HG03575 (cell line): ENCODE results near the gene GPX4.
"Not testable (repeated sequence)": the region's sequence is repeated elsewhere in the genome, so short reads cannot be mapped to it uniquely, and the experiment has no call there.

Source experiments
- ATAC-seq: cut with Tn5 transposase; IDR thresholded peaks from one replicate; pipeline ENCODE4 v1.9.1; 2021; ENCODE audit not compliant: unreplicated experiment, insufficient number of reproducible peaks, low FRiP score; ENCODE audit errors: extremely low read depth

The GPX4 gene

DNA sequence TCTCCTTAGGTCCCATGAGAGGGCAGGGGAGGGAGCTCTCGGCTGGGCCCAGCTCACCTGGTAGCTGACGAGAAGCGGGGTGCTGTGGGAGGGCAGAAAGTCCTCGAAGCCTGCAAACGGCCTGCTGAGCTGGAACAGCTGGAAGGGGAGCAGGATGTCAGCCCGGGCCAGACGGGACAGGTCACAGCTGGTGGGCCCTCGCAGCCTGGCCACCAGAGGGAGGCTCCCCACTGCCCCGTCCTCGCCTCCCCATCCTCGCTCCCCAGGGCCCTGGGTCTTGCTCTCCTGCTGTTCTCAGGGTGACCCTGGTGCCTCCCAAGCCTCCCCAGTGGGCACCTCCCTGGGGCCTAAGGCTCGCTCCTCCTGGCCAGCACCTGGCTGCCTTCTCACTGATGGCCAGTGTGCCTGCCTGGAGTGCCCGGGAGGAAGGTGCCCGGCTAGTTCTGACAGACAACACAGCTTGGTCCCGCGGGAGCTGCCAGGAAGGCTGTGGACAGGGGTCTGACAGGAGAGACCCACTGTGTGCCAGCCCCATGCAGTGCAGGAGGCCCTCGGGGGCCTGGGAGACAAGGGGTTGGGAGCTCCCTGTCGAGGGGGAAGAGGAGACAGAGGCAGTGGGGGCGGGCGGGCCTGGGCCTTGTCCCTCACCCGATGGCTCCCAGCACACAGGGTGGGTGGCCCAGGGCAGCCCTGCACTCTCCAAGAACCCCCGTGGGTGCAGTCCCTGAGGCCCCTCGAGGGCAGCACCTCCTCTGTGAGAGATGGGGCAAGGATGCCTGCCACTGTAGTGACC, 20.3 kb downstream of the GPX4 start:
- ATAC-seq, result no peak

DNA sequence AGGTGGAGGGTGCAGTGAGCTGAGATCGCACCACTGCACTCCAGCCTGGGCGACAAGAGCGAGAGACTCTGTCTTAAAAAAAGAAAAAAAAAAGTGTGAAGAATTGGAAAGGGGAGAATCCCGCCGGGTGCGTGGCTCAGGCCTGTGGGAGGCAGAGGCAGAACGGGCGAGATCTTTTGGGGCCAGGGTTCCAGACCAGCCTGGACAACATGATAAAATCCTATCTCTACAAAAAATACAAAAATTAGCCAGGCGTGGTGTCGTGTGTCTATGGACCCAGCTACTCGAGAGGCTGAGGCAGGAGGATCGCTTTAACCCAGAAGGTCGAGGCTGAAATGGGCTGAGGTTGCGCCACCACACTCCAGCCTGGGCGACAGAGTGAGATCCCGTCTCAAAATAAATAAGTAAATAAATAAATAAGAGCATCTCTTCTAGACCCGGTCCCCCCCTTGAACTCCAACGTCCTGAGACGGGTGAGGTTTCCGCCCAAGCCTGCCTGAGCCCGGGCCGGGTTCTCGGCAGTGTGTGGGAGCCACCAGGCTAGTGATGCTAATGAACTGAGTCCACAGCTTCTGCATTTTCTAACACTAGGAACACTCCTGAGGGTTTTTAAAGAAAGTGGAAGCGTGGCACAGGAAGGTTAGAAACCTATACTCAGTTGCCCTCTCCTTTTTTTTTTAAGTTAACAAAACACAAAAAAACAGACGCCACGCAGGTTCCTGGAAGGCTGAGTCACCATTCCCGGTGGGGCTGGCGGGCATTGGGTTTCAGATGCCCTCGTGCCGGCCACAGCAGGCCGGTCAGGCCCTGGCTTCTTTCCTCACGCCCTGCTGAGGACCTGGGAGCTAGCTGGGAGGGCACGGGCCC, 22.0 kb downstream of the GPX4 start:
- ATAC-seq, result no peak

DNA sequence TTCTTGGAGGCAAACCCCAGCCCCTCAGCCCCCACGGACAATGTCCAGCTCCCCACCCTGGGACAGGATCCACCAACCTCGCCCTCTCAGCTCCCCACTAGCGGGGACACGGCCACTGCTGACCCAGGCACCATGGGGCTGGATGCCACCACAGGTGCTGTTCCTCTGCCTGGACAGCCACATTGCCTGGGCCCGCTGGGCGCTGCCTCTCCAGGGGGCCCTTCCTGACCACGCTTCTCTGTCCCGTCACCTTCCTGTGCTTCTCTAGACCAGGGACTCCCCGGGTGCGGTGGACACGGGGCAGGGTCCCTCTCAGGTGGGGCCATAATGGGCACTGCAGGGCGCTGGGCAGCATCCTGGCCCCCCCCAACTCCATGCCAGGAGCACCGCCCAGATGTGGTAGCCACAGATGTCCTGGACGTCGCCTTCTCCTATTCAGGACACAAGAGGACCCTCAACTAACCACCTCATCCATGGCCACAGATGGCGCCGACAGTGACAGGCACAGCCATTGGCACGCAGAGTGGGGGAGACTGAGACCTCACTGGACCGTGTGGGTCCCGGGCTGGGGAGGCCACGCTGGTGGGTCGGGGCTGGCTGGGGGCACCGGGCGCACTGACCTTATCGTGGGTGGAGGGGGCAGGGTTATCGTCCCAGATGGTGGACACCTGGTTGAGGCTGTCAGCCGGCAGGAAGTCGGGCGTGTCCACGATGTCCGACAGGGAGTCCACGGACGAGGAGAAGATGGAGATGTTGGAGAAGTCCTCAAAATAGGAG, 23.4 kb downstream of the GPX4 start:
- ATAC-seq, result no peak

DNA sequence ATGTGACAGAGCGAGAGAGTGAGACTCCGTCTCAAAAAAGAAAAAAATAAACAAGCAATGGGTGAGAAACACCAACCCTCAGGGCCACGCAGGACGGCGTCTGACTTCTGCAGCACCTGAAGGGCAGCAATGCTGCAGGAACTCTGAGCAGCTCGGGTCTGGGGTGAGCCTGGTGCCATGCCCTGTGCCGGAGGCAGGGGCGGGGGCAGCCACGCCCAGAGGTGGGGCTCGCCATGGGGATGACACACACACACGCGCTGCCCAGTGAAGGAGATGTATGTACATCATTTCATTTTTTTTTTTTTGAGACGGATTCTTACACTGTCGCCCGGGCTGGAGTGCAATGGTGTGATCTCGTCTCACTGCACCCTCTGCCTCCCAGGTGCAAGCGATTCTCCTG, 24.3 kb downstream of the GPX4 start:
- ATAC-seq, result no peak

DNA sequence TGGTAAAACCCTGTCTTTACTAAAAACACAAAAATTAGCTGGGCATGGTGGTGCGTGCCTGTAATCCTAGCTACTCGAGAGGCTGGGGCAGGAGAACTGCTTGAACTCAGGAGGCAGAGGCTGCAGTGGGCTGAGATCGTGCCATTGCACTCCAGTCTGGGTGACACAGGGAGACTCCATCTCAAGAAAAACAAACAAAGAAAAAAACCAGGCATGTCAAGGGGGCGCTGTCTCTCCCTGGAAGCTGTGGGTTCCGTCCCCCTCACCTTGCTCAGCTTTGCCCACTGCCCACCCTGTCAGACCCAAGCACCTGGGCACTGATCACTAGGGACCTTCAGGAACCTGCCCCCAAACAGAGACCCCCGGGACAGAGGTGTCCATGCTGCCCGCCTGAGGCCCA, 25.3 kb downstream of the GPX4 start:
- ATAC-seq, result not testable (repeated sequence)

DNA sequence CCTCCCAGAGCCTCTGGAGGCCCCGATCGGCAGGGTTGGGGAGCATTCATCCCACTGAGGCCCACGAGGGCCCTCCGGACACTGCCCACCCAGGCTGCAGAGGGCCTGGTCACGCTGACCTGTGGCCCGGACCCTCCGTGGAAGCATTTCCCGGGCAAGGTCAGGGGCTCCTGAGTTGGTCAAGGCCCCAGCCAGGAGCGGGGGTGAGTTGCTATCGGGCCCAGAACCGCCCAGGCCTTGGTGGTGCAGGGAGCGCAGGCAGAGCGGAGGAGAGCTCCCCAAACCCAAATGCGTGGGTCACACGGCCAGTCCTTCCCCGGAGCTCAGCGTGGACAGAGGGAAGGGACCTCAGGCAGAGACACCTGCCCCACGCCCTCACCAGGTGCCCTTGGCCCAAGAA, 25.7 kb downstream of the GPX4 start:
- ATAC-seq, result no peak

DNA sequence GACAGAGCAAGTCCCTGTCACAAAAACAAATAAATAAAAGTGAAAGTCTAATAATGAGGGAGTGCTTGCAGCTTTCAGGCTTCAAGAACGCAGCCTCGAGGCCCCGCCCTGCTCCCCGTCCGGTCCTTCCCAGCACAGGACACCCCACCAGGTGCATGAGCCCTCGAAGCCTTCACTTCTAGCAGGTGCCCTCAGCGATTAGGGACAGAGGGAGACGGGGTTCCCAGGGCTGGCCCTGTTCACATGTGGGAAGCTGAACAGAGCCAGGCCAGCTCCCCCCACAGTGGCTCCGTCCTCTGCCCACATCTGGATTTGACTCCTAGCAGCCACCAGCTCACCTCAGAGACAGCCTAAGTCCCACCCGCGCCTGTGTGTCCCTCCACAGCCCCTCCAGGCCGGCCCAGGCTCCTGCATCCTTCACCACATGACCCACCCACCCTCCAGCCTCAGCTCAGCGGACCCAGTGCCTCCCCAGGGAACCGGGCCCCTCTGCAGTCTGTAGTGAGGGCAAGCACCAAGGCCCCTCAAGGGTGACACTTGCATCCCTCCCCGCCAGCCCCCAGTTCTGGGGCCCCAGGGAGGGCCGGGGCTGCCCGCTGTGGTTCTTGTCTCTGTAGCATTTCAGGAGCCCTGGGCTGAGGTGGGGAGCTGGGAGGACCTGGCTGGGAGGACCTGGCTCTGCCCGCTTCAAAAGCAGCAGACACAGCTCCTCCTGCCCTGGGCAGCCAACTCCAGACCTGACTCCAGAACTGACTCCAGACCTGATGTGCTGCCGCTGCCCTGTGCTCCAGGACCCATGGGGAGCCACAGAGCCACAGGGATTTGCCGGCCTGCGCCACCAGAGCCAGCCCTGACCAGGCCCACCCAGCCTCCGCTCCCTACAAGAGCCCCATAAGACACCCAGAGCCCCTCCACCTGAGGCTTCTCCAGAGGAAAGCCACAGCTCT, 27.2 kb downstream of the GPX4 start:
- ATAC-seq, result no peak

DNA sequence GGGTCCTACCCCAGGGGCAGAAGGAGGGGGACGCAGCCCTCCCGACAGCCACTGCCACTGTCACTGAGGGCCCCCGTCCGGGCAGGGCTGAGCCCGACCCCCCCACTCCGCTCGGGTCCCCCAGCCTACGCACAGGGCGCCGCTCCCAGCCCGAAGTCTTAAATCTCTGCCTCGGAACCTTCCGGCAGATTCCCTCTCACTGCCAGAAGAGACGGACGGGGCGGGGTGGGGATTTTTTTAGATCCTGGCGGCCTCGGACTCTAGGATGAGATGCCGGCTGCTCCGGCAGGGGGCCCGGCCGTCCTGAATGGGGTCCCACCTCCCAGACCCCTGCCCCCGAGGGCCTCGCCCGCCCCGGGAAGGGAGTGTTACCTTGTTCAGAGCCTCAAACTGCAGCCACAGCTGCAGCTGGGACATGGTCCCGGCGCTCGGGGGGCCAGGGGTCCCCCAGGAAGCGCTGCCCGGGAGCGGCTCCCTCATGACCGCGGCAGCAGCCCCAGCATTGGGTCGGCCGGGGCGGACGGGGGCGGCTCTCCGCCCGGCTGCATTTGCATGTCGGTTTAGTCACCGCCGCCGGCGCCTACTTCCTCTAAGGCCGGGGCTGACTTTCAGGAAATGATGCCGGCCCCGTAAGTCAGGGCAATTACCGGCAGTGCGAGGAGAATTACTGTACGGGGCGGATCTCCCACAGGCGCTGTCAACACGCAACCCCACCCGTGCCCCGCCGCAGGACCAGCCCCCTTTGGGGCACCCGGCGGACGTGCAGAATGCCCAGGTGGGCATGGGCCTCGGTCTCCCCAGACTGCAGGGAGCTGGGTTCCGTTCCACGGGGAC, 28.1 kb downstream of the GPX4 start:
- ATAC-seq, result no peak

DNA sequence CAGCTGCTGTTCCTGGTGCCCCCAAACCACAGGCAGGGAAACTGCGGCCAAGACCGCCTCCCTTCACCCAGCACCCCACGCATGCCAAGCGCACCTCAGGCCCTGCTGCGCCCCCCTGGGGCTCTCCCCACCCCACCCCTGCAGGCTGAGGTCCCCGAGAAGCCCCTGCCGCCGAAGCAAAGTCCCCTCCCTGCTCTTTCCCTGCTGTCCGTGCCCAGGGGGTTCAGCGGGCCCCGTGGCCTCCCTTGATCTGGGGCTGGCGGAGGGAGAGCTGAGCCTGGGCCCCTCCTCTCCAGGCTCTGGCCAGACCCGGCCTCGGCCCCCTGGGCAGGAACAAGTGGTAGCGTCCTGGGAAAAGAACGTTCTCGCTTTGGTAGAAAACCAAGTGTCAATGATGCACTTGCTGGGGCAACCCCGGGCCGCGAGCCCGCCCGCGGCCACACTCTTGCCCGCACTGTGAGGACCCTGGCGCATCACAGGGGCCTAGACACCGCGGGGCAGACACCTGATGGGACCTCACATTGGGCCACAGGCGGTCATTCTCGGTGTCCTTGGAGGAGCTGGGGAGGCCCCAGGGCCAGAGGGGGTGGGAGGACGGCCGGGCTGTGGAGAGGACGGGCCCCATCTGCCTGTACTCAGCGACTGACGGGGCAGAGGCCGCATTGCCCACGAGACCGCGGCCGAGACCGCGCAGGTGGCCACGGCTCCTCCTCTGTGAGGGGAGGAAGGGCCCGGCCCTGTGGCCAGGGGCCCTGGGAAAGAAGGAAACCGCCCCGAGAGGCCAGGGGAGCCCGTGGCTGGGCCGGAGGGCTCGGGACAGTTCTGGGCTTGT, 29.0 kb downstream of the GPX4 start:
- ATAC-seq, result no peak

DNA sequence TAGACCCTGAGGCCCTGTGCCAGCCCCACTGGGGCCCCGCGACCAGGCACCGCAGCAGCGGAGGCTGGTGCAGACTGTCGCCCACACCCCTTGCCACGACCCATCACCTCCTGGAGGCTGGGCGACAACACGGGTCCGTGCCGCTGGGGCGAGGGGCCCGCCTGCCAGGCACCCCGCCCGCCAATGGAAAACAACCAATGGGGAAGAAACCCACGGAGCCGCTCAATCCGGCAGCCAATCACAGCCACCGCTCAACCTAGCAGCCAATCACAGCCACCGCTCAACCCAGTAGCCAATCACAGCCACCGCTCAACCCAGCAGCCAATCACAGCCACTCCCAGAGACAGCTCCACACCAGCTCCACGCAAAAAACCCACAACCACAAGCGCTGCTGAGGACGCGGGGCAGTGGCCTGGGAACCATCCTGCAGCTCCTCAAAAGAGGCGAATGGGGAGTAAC, 29.7 kb downstream of the GPX4 start:
- ATAC-seq, result no peak

DNA sequence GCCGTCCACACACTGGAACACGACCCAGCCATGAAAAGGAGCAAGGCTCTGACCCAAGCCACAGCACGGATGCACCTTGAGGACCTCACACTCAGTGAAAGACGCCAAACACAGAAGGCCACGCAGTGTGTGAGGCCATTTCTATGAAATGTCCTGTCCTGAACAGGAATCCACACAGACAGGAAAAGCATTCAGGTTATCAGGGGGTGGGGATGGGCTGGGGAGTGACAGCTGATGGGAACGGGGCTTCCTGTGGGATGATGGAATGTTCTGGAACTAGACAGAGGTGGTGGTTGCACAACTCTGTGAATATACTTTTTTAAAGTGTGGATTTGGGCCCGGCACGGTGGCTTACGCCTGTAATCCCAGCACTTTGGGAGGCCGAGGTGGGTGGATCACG, 30.6 kb downstream of the GPX4 start:
- ATAC-seq, result no peak

DNA sequence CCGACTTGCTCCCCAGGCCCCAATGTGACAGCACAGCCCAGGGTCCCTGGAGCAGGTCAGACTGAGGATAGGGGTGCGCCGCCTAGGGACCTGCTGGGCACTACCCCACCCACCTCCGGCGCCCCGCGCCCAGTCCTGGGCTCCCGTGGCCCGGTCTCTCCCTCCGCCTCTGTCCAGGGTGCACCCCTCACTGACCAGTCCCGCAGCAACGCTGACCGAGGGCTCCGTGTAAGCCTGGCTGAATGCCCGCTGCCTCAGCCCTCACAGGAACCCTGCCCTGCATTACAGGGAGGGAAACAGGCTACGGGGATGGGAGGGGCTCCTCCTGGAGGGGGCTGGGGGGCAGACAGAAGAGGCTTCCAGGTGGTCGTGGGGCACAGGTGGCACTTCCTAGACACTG, 31.7 kb downstream of the GPX4 start:
- ATAC-seq, result no peak

DNA sequence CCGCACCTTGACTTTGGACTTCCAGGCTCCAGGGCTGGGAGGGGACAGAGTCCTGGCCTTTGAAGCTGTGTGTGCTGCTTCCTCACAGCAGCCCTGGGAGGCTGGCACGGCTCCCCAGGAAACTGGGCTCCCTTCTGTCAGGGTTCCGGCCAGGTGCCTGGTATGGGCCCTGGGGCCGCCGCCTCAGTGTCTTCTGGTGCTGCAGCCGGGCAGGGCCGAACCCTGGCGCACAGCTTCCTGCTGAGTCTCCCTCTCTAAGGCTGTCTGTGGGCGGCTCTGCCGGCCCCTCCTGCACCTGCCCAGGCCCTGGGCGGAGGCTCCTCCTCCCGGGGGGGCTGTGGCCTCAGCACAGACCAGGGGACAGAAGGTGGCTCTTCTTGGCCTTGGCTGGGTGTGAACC, 32.4 kb downstream of the GPX4 start:
- ATAC-seq, result no peak

DNA sequence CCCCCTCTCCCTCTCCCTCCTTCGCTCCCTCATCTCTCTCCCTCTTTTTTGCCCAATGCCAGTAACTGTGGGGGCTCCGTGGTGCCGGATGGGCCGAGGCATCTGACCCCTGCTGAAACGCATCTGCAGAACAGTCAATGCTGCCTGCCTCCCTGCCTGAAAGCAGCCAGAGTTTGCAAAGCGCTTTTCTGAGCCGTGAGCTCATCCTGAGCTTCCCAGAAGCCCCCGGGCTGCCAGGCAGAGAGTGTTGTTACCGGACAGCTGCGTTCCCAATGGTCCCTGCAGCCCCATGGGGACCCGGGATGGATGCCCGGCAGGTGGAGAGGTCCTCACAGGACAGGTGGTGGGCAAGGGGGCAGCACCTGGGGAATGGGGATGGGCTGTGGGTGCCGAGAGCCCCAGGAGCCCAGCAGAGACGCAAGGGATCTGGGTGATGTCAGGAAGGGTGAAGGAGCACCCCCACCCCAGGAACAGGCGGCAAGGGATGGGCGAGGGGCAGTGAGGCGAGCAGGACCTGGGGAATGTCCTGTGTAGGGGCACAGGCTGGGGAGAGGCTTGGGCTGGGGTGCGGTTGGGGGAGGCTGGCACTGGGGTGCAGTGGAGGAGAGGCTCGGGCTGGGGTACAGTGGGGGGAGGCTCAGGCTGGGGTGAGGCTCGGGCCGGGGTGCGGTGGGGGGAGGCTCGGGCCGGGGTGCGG, 33.0 kb downstream of the GPX4 start:
- ATAC-seq, result no peak

DNA sequence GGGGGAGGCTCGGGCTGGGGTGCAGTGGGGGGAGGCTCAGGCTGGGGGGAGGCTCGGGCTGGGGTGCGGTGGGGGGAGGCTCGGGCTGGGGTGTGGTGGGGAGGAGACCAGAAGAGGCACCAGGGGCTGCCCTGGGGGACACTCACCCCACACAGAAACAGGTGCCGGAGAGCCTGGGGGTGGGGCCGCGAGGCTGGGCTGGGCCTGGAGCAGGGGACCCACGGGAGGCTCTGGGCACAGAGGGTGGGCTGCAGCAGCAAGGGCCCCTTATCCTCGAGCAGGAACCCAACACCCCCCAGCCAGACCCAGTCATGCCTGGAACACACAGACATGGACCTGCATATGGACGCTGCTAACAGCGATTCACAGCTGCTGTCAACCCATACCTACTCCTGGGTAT, 34.3 kb downstream of the GPX4 start:
- no peak for ATAC-seq

DNA sequence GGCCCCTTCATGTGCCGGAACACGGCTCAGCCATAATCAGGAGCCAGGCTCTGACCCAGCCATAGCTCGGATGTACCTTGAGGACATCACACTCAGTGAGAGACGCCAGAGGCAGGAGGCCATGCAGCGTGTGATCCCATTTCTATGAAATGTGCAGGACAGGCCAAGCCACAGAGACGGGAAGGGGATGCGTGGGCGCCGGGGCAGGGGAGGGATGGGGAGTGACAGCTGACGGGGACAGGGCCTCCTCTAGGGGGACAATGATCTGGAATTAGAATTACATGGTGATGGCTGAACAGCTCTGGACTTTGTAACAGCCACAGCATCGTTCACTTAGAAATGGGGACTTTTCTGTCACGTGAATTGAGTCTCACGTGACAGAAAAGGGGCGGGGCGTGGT, 35.3 kb downstream of the GPX4 start:
- no peak for ATAC-seq
